Measurements from ENCODE around the gene PTGFR.

GRCh38 chr1:78519446-78519845 lies 28.7 kb downstream of the PTGFR start:
- TF ChIP-seq CTCF (IDR thresholded peaks at IDR 0.05), result no peak
- no peak for TF ChIP-seq POLR2AphosphoS5 (IDR thresholded peaks at IDR 0.05)
